DND-41 (cell line): ENCODE measurements around the gene PRR20B.
"Not testable (repeated sequence)": the region's sequence is repeated elsewhere in the genome, so short reads cannot be mapped to it uniquely, and the experiment has no call there.

ENCODE experiments used
- ATAC-seq: fragments of 200-7000 bp; cut with Tn5 transposase; 3 replicates; pipeline ENCODE4 v1.9.1; 2021; ENCODE audit warnings: low read depth; ENCODE audit not compliant: insufficient read depth
- DNase-seq: peaks from one replicate; pipeline ENCODE4 v3.0.0-alpha.2; 2020
- H2AFZ ChIP-seq: 2 replicates; pipeline ENCODE4 v1.6.0; 2012; ENCODE audit warnings: low read depth, low read length
- H3K27ac ChIP-seq: 2 replicates; pipeline ENCODE4 v1.5.1; 2012; ENCODE audit warnings: low read length, inconsistent platforms
- H3K27me3 ChIP-seq: fragments of 200-600 bp; sonication (generic); 2 replicates; pipeline ENCODE4 v1.6.0; 2012; ENCODE audit warnings: low read length, mild to moderate bottlenecking, inconsistent platforms; ENCODE audit not compliant: insufficient read depth, poor library complexity
- H3K36me3 ChIP-seq: 2 replicates; pipeline ENCODE4 v1.5.1; 2012; ENCODE audit warnings: low read length, inconsistent platforms; ENCODE audit not compliant: insufficient read depth
- H3K4me1 ChIP-seq: 2 replicates; pipeline ENCODE4 v1.5.1; 2012; ENCODE audit warnings: mild to moderate bottlenecking, low read length; ENCODE audit not compliant: insufficient read depth
- H3K4me2 ChIP-seq: 2 replicates; pipeline ENCODE4 v1.6.0; 2012; ENCODE audit warnings: mild to moderate bottlenecking, moderate library complexity, low read length, inconsistent platforms; ENCODE audit not compliant: insufficient read depth
- H3K4me3 ChIP-seq, 2 experiments: fragments of 200-600 bp in 1 of 2; shearing (Covaris generic) in 1 of 2; 2 replicates each; pipeline ENCODE4 v1.5.1; 2012 to 2016; ENCODE audit warnings: inconsistent platforms in 2 of 2, low read length in 2 of 2, mild to moderate bottlenecking in 2 of 2, low read depth in 1 of 2, moderate library complexity in 1 of 2
- H3K79me2 ChIP-seq: 2 replicates; pipeline ENCODE4 v1.6.0; 2012; ENCODE audit warnings: low read length, inconsistent platforms; ENCODE audit not compliant: insufficient read depth
- H3K9ac ChIP-seq: 2 replicates; pipeline ENCODE4 v1.6.0; 2012; ENCODE audit warnings: low read depth, mild to moderate bottlenecking, inconsistent platforms, low read length, moderate library complexity
- H3K9me3 ChIP-seq: 2 replicates; pipeline ENCODE4 v1.5.1; 2012; ENCODE audit warnings: low read length, moderate library complexity, mild to moderate bottlenecking, inconsistent platforms; ENCODE audit not compliant: insufficient read depth, severe bottlenecking
- H4K20me1 ChIP-seq: 2 replicates; pipeline ENCODE4 v1.6.0; 2012; ENCODE audit warnings: low read length; ENCODE audit not compliant: insufficient read depth
- EZH2 ChIP-seq: IDR thresholded peaks from 3 replicates; pipeline ENCODE4 v1.6.1; 2012; ENCODE audit warnings: borderline replicate concordance, low read depth, mild to moderate bottlenecking, moderate library complexity, low read length, inconsistent platforms; ENCODE audit not compliant: severe bottlenecking
- TF ChIP-seq, protein P1 (sequence below): IDR thresholded peaks from 2 replicates; pipeline ENCODE4 v1.5.1; 2012; ENCODE audit warnings: borderline replicate concordance, low read length, moderate library complexity, mild to moderate bottlenecking; ENCODE audit not compliant: poor library complexity, severe bottlenecking; ENCODE audit errors: extremely low read depth

Gene PRR20B

GRCh38 chr13:57147188-57147587, at the start of gene PRR20B:
Gene PRR20B, plus strand, starts transcription at chr13:57147488. Its CDS starts 387 bp downstream, at chr13:57147875.
- not testable (repeated sequence) for H3K27me3 ChIP-seq, H3K79me2 ChIP-seq, H3K9ac ChIP-seq, H3K36me3 ChIP-seq, H3K4me1 ChIP-seq, ATAC-seq, H3K4me2 ChIP-seq, H3K9me3 ChIP-seq, H3K27ac ChIP-seq, H2AFZ ChIP-seq, H3K4me3 ChIP-seq, H4K20me1 ChIP-seq, DNase-seq

DNA sequence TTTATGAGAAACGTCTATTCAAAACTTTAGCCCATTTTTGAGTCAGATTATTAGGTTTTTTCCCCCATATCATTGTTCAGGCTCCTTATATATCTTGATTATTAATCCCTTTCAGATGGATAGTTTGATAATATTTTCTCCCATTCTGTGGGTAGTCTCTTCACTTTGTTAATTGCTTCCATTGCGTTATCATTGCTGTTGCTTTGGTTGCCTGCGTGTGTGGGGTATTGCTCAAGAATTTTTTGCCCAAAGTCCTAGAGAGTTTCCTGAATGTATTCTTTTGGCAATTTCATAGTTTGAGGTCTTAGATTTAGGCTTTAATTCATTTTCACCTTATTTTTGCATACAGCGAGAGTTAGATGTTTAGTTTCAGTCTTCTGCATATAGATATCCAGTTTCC, 32.3 kb upstream of the PRR20B start:
- no peak for ATAC-seq
- no peak overlapping the region for H3K4me3 ChIP-seq
- H4K20me1 ChIP-seq = no peaks in the 10 kb centered on the region
- no peak overlapping the region for H3K27ac ChIP-seq
- H3K36me3 ChIP-seq = no peaks in the 10 kb centered on the region
- no peak for DNase-seq
- TF ChIP-seq EZH2 = no peak
- TF ChIP-seq, protein P1, sequence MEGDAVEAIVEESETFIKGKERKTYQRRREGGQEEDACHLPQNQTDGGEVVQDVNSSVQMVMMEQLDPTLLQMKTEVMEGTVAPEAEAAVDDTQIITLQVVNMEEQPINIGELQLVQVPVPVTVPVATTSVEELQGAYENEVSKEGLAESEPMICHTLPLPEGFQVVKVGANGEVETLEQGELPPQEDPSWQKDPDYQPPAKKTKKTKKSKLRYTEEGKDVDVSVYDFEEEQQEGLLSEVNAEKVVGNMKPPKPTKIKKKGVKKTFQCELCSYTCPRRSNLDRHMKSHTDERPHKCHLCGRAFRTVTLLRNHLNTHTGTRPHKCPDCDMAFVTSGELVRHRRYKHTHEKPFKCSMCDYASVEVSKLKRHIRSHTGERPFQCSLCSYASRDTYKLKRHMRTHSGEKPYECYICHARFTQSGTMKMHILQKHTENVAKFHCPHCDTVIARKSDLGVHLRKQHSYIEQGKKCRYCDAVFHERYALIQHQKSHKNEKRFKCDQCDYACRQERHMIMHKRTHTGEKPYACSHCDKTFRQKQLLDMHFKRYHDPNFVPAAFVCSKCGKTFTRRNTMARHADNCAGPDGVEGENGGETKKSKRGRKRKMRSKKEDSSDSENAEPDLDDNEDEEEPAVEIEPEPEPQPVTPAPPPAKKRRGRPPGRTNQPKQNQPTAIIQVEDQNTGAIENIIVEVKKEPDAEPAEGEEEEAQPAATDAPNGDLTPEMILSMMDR = no peak
- no peaks in the 10 kb centered on the region for H3K27me3 ChIP-seq
- no peaks in the 10 kb centered on the region for H3K9me3 ChIP-seq
- H3K4me1 ChIP-seq = no peaks in the 10 kb centered on the region
- H3K4me2 ChIP-seq = no peak overlapping the region
- H2AFZ ChIP-seq = no peak overlapping the region
- H3K9ac ChIP-seq = no peak overlapping the region
- no peaks in the 10 kb centered on the region for H3K79me2 ChIP-seq

- Histone ChIP-seq H3K79me2 (no peaks in the 10 kb centered on the region), H4K20me1 (no peaks in the 10 kb centered on the region), H3K9me3 (no peaks in the 10 kb centered on the region), H3K4me3 (no peak overlapping the region), H3K9ac (no peak overlapping the region), H3K4me2 (no peak overlapping the region), H2AFZ (no peak overlapping the region), H3K27me3 (no peaks in the 10 kb centered on the region), H3K36me3 (no peaks in the 10 kb centered on the region), H3K27ac (no peak overlapping the region), H3K4me1 (no peaks in the 10 kb centered on the region)
- TF ChIP-seq, protein P1 = no peak
- TF ChIP-seq EZH2 = no peak
- ATAC-seq (no peak), DNase-seq (no peak)
These were observed 23.6 kb upstream of the PRR20B start for GRCh38 chr13:57123681-57124080.

DNA sequence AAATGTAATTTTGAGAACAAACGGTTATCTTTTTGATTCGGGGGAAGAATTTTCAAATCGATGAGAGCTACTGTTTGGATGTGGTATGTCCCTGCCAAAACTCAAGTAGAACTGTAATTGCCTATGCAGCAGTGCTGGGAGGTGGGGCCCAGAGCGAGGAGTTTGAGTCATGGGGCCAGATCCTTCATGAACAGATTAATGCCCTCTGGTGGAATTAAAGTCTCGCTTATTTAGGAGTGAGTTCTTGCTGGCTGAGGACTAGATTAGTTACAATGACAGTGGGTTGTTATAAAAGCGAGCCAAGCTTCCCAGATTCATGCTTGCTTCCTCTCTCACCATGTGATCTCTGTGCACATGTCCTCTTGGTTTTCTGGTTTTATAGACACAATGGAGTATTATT, 18.4 kb upstream of the PRR20B start:
- Histone ChIP-seq H3K36me3 (no peaks in the 10 kb centered on the region), H3K4me2 (no peak overlapping the region)

More for the DNA sequence above, 18.4 kb upstream of the PRR20B start:
- Histone ChIP-seq H3K4me1 (no peaks in the 10 kb centered on the region), H3K4me3 (no peak overlapping the region), H4K20me1 (no peaks in the 10 kb centered on the region), H3K27me3 (no peaks in the 10 kb centered on the region), H3K9me3 (no peaks in the 10 kb centered on the region), H3K9ac (no peak overlapping the region), H3K79me2 (no peaks in the 10 kb centered on the region), H3K27ac (no peak overlapping the region), H2AFZ (no peak overlapping the region)
- ATAC-seq (no peak), DNase-seq (no peak)
- no peak for TF ChIP-seq EZH2
- TF ChIP-seq, protein P1 = no peak
